HEK293 (cell line): ENCODE measurements around the gene TUT1.
A peak's percentile ranks its signal among the peaks of the same experiment; 100 is the strongest.

ENCODE experiments used
- CTCF ChIP-seq: fragments of 450-650 bp; formaldehyde crosslinking; IDR thresholded peaks from 2 replicates; pipeline ENCODE4 v1.5.1; 2016; ENCODE audit warnings: missing biosample characterization, missing genetic modification characterization
- GLIS1 ChIP-seq: fragments of 450-650 bp; formaldehyde crosslinking; IDR thresholded peaks from 2 replicates; pipeline ENCODE4 v1.5.1; 2016; ENCODE audit warnings: missing biosample characterization, missing genetic modification characterization
- KLF16 ChIP-seq: fragments of 450-650 bp; formaldehyde crosslinking; IDR thresholded peaks from 2 replicates; pipeline ENCODE4 v1.5.1; 2017; ENCODE audit warnings: missing biosample characterization, missing genetic modification characterization
- KLF8 ChIP-seq: fragments of 450-650 bp; formaldehyde crosslinking; IDR thresholded peaks from 2 replicates; pipeline ENCODE4 v1.5.1; 2016; ENCODE audit warnings: missing biosample characterization, missing genetic modification characterization
- PBX3 ChIP-seq: sonication (generic); formaldehyde crosslinking; IDR thresholded peaks from 2 replicates; pipeline ENCODE4 v1.8.1; 2022; ENCODE audit warnings: mild to moderate bottlenecking, moderate library complexity, missing genetic modification reagents
- TRIM28 ChIP-seq: IDR thresholded peaks from 2 replicates; pipeline ENCODE4 v1.6.1; 2011; ENCODE audit warnings: low read length, control low read depth, borderline replicate concordance
- ZBTB17 ChIP-seq: fragments of 450-650 bp; formaldehyde crosslinking; IDR thresholded peaks from 2 replicates; pipeline ENCODE4 v1.5.1; 2016; ENCODE audit warnings: missing biosample characterization, missing genetic modification characterization
- ZEB2 ChIP-seq: fragments of 450-650 bp; formaldehyde crosslinking; IDR thresholded peaks from 2 replicates; pipeline ENCODE4 v1.5.1; 2016; ENCODE audit warnings: missing biosample characterization, missing genetic modification characterization
- ZFP69B ChIP-seq: fragments of 450-650 bp; formaldehyde crosslinking; IDR thresholded peaks from 2 replicates; pipeline ENCODE4 v1.5.1; 2016; ENCODE audit warnings: missing biosample characterization, missing genetic modification characterization
- ZNF114 ChIP-seq: fragments of 450-650 bp; formaldehyde crosslinking; IDR thresholded peaks from 2 replicates; pipeline ENCODE4 v1.5.0; 2017; ENCODE audit warnings: missing biosample characterization, missing genetic modification characterization
- ZNF16 ChIP-seq: fragments of 450-650 bp; formaldehyde crosslinking; IDR thresholded peaks from 2 replicates; pipeline ENCODE4 v1.5.1; 2016; ENCODE audit warnings: low read depth, missing biosample characterization, missing genetic modification characterization
- ZNF174 ChIP-seq: fragments of 450-650 bp; formaldehyde crosslinking; IDR thresholded peaks from 2 replicates; pipeline ENCODE4 v1.5.0; 2017; ENCODE audit warnings: missing biosample characterization, mild to moderate bottlenecking, missing genetic modification characterization
- ZNF223 ChIP-seq: fragments of 450-650 bp; formaldehyde crosslinking; IDR thresholded peaks from 2 replicates; pipeline ENCODE4 v1.5.1; 2016; ENCODE audit warnings: missing biosample characterization, missing genetic modification characterization
- ZNF24 ChIP-seq: fragments of 450-650 bp; formaldehyde crosslinking; IDR thresholded peaks from 2 replicates; pipeline ENCODE4 v1.5.1; 2016; ENCODE audit warnings: missing biosample characterization, missing genetic modification characterization
- ZNF280C ChIP-seq: fragments of 450-650 bp; formaldehyde crosslinking; IDR thresholded peaks from 2 replicates; pipeline ENCODE4 v1.5.1; 2016; ENCODE audit warnings: missing biosample characterization, missing genetic modification characterization
- ZNF391 ChIP-seq: fragments of 450-650 bp; formaldehyde crosslinking; IDR thresholded peaks from 2 replicates; pipeline ENCODE4 v1.5.1; 2016; ENCODE audit warnings: low read depth, missing biosample characterization, missing genetic modification characterization, borderline replicate concordance
- ZNF473 ChIP-seq: fragments of 450-650 bp; formaldehyde crosslinking; IDR thresholded peaks from 2 replicates; pipeline ENCODE4 v1.5.1; 2017; ENCODE audit warnings: missing biosample characterization, missing genetic modification characterization
- ZNF513 ChIP-seq: fragments of 450-650 bp; IDR thresholded peaks from 2 replicates; pipeline ENCODE4 v1.5.1; 2018; ENCODE audit warnings: missing biosample characterization, missing genetic modification characterization
- ZNF521 ChIP-seq: fragments of 450-650 bp; formaldehyde crosslinking; IDR thresholded peaks from 2 replicates; pipeline ENCODE4 v1.5.1; 2017; ENCODE audit warnings: missing biosample characterization, mild to moderate bottlenecking, missing genetic modification characterization
- ZNF548 ChIP-seq: fragments of 450-650 bp; formaldehyde crosslinking; IDR thresholded peaks from 2 replicates; pipeline ENCODE4 v1.5.1; 2016; ENCODE audit warnings: missing biosample characterization, missing genetic modification characterization
- ZNF558 ChIP-seq: fragments of 450-650 bp; formaldehyde crosslinking; IDR thresholded peaks from 2 replicates; pipeline ENCODE4 v1.5.1; 2016; ENCODE audit warnings: missing biosample characterization, missing genetic modification characterization
- ZNF560 ChIP-seq: fragments of 450-650 bp; formaldehyde crosslinking; IDR thresholded peaks from 2 replicates; pipeline ENCODE4 v1.5.1; 2017; ENCODE audit warnings: missing biosample characterization, missing genetic modification characterization, borderline replicate concordance
- ZNF707 ChIP-seq: fragments of 450-650 bp; formaldehyde crosslinking; IDR thresholded peaks from 2 replicates; pipeline ENCODE4 v1.5.1; 2016; ENCODE audit warnings: missing biosample characterization, missing genetic modification characterization
- ZNF830 ChIP-seq: fragments of 450-650 bp; IDR thresholded peaks from 2 replicates; pipeline ENCODE4 v1.5.0; 2018; ENCODE audit warnings: missing biosample characterization, missing genetic modification characterization, low read depth, mild to moderate bottlenecking, moderate library complexity
- TF ChIP-seq, protein P1 (sequence below): fragments of 450-650 bp; formaldehyde crosslinking; IDR thresholded peaks from 2 replicates; pipeline ENCODE4 v1.5.1; 2016; ENCODE audit warnings: missing biosample characterization, missing genetic modification characterization
- TF ChIP-seq, protein P2 (sequence below): fragments of 450-650 bp; formaldehyde crosslinking; IDR thresholded peaks from 2 replicates; pipeline ENCODE4 v1.5.1; 2016; ENCODE audit warnings: missing biosample characterization, missing genetic modification characterization
- TF ChIP-seq, protein P3 (sequence below): fragments of 450-650 bp; formaldehyde crosslinking; IDR thresholded peaks from 2 replicates; pipeline ENCODE4 v1.5.1; 2016; ENCODE audit warnings: missing biosample characterization, missing genetic modification characterization
- TF ChIP-seq, protein P4 (sequence below): fragments of 450-650 bp; formaldehyde crosslinking; IDR thresholded peaks from 2 replicates; pipeline ENCODE4 v1.5.1; 2016; ENCODE audit warnings: missing biosample characterization, missing genetic modification characterization

TUT1 gene

GRCh38 chr11:62614275-62614674 lies 23.0 kb upstream of the TUT1 start (continued):
- TF ChIP-seq GLIS1 (tag by site-specific recombination) (no peak), ZNF114 (tag by site-specific recombination) (no peak), ZNF830 (tag by site-specific recombination) (no peak), ZNF548 (tag by site-specific recombination) (no peak), TRIM28 (no peak), ZEB2 (tag by site-specific recombination) (no peak), PBX3 (no peak), ZNF16 (tag by site-specific recombination) (no peak), ZNF24 (no peak), KLF16 (no peak), ZNF560 (tag by site-specific recombination) (no peak), ZNF391 (tag by site-specific recombination) (no peak), ZFP69B (tag by site-specific recombination) (no peak), KLF8 (tag by site-specific recombination) (no peak), ZNF280C (tag by site-specific recombination) (no peak), ZNF707 (no peak), ZBTB17 (tag by site-specific recombination) (no peak), ZNF223 (no peak), ZNF558 (tag by site-specific recombination) (no peak), ZNF513 (tag by site-specific recombination) (no peak), ZNF473 (tag by site-specific recombination) (no peak), ZNF521 (tag by site-specific recombination) (no peak), ZNF174 (tag by site-specific recombination) (no peak), CTCF (tag by site-specific recombination) (no peak)
- TF ChIP-seq, protein P1, sequence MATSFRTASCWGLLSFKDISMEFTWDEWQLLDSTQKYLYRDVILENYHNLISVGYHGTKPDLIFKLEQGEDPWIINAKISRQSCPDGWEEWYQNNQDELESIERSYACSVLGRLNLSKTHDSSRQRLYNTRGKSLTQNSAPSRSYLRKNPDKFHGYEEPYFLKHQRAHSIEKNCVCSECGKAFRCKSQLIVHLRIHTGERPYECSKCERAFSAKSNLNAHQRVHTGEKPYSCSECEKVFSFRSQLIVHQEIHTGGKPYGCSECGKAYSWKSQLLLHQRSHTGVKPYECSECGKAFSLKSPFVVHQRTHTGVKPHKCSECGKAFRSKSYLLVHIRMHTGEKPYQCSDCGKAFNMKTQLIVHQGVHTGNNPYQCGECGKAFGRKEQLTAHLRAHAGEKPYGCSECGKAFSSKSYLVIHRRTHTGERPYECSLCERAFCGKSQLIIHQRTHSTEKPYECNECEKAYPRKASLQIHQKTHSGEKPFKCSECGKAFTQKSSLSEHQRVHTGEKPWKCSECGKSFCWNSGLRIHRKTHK (tag by site-specific recombination) = no peak
- TF ChIP-seq, protein P2, sequence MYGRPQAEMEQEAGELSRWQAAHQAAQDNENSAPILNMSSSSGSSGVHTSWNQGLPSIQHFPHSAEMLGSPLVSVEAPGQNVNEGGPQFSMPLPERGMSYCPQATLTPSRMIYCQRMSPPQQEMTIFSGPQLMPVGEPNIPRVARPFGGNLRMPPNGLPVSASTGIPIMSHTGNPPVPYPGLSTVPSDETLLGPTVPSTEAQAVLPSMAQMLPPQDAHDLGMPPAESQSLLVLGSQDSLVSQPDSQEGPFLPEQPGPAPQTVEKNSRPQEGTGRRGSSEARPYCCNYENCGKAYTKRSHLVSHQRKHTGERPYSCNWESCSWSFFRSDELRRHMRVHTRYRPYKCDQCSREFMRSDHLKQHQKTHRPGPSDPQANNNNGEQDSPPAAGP = 0 out of 2 replicates have a peak, but pooled peaks have one; percentile 24
- TF ChIP-seq, protein P3, sequence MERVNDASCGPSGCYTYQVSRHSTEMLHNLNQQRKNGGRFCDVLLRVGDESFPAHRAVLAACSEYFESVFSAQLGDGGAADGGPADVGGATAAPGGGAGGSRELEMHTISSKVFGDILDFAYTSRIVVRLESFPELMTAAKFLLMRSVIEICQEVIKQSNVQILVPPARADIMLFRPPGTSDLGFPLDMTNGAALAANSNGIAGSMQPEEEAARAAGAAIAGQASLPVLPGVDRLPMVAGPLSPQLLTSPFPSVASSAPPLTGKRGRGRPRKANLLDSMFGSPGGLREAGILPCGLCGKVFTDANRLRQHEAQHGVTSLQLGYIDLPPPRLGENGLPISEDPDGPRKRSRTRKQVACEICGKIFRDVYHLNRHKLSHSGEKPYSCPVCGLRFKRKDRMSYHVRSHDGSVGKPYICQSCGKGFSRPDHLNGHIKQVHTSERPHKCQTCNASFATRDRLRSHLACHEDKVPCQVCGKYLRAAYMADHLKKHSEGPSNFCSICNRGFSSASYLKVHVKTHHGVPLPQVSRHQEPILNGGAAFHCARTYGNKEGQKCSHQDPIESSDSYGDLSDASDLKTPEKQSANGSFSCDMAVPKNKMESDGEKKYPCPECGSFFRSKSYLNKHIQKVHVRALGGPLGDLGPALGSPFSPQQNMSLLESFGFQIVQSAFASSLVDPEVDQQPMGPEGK (tag by site-specific recombination) = peak; percentile 30; the same call in 1 of the 2 replicates
- TF ChIP-seq, protein P4, sequence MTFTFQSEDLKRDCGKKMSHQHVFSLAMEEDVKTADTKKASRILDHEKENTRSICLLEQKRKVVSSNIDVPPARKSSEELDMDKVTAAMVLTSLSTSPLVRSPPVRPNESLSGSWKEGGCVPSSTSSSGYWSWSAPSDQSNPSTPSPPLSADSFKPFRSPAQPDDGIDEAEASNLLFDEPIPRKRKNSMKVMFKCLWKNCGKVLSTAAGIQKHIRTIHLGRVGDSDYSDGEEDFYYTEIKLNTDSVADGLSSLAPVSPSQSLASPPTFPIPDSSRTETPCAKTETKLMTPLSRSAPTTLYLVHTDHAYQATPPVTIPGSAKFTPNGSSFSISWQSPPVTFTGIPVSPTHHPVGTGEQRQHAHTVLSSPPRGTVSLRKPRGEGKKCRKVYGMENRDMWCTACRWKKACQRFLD (tag by site-specific recombination) = no peak
